ENCODE measurements around the gene CCDC150. TPM values are rescaled to one million over a fixed set of nuclear protein-coding genes. Genes with fewer than 3 reads are reported as not detected.

Gene CCDC150
- total and polyA plus RNA-seq, 9 of the 15 experiments (the other 6 are each of a cell fraction or from before 2014, with no cell fraction given) = 4.4 to 23.1 (median 11.3) TPM

GRCh38 chr2:196590286-196590685, 49.2 kb upstream of the CCDC150 start:
- DNase-seq (ENCODE audit: extremely low read depth in 1 of 4, low spot score in 3 of 4) (no peak), FAIRE-seq (no peak), ATAC-seq (no peak)
- Histone ChIP-seq H3K4me2 (ENCODE audit: insufficient read depth, low read length) (no peak overlapping the region), H3K9me3 (replicated peaks; ENCODE audit: control insufficient read depth, insufficient read depth, low read depth, low read length) (no peaks in the 10 kb centered on the region), H3K4me3 (no peak overlapping the region), H3K9ac (ENCODE audit: insufficient read depth in 1 of 2, low read depth in 2 of 2, low read length in 2 of 2) (no peak overlapping the region), H3K79me2 (ENCODE audit: control insufficient read depth, insufficient read depth, low read length) (no peaks in the 10 kb centered on the region), H3K9me1 (ENCODE audit: control insufficient read depth, insufficient read depth, low read length) (no peaks in the 10 kb centered on the region), H3K36me3 (ENCODE audit: control insufficient read depth, insufficient read depth, low read length) (no peaks in the 10 kb centered on the region), H3K27ac (ENCODE audit: extremely low read depth, low read depth, low read length) (no peak overlapping the region), H3K27me3 (ENCODE audit: control insufficient read depth in 2 of 2, insufficient read depth in 2 of 2, low read length in 2 of 2) (peaks cover 11 to 26% of the 10 kb centered on the region in 2 experiments), H4K20me1 (replicated peaks; ENCODE audit: control insufficient read depth, insufficient read depth, low read length) (no peaks in the 10 kb centered on the region), H3K4me1 (replicated peaks in 1 of 2; ENCODE audit: control insufficient read depth in 2 of 2, insufficient read depth in 2 of 2, low read length in 2 of 2) (peaks cover 0 to 15% of the 10 kb centered on the region in 2 experiments; a peak in 2 of 5 replicates), H2AFZ (ENCODE audit: low read depth, low read length) (no peak overlapping the region)
- WGBS (ENCODE audit: insufficient coverage, low coverage, missing lambda C conversion rate) = 0% methylated on average over 1 of the region's 1 CpG
- ChIA-PET POLR2A (interaction anchor here (1.4 kb wide), 1 partner anchor 12 kb away, joined by 3 read pairs; no protein-coding TSS in a partner anchor), CTCF (ENCODE audit: low intra/inter-chr PET ratio) (no interaction called here)
- no TSS peak for BruUV-seq (replicated peaks)
- intact Hi-C loops (cut with micrococcal nuclease) = no loop called here
- in situ Hi-C loops (cut with MboI) = no loop called here
- no peak for TF ChIP-seq TEAD1 (CRISPR knock-in tag; IDR thresholded peaks at IDR 0.05)
- TF ChIP-seq, protein P1, sequence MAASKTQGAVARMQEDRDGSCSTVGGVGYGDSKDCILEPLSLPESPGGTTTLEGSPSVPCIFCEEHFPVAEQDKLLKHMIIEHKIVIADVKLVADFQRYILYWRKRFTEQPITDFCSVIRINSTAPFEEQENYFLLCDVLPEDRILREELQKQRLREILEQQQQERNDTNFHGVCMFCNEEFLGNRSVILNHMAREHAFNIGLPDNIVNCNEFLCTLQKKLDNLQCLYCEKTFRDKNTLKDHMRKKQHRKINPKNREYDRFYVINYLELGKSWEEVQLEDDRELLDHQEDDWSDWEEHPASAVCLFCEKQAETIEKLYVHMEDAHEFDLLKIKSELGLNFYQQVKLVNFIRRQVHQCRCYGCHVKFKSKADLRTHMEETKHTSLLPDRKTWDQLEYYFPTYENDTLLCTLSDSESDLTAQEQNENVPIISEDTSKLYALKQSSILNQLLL (CRISPR knock-in tag; IDR thresholded peaks at IDR 0.05; ENCODE audit: borderline replicate concordance) = no peak
- TF ChIP-seq, protein P2, sequence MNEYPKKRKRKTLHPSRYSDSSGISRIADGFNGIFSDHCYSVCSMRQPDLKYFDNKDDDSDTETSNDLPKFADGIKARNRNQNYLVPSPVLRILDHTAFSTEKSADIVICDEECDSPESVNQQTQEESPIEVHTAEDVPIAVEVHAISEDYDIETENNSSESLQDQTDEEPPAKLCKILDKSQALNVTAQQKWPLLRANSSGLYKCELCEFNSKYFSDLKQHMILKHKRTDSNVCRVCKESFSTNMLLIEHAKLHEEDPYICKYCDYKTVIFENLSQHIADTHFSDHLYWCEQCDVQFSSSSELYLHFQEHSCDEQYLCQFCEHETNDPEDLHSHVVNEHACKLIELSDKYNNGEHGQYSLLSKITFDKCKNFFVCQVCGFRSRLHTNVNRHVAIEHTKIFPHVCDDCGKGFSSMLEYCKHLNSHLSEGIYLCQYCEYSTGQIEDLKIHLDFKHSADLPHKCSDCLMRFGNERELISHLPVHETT (CRISPR knock-in tag; conservative IDR thresholded peaks at IDR 0.05 in 1 of 2, IDR thresholded peaks at IDR 0.05 in 1 of 2) = no peak
- no peak for TF ChIP-seq RCOR1 (IDR thresholded peaks at IDR 0.05; ENCODE audit: borderline replicate concordance in 1 of 2, low read depth in 2 of 2, low read length in 2 of 2)
- TF ChIP-seq JUN (IDR thresholded peaks at IDR 0.05; ENCODE audit: borderline replicate concordance, low read depth, low read length) = no peak
- TF ChIP-seq JUN (CRISPR knock-in tag; IDR thresholded peaks at IDR 0.05; ENCODE audit: borderline replicate concordance) = no peak
- no peak for TF ChIP-seq ZNF398 (CRISPR knock-in tag; IDR thresholded peaks at IDR 0.05)
- TF ChIP-seq BMI1 (IDR thresholded peaks at IDR 0.05; ENCODE audit: low read length) = no peak
- no peak for TF ChIP-seq TAF1 (IDR thresholded peaks at IDR 0.05; ENCODE audit: control insufficient read depth, extremely low read depth, insufficient read depth, low read length, severe bottlenecking)
- no peak for TF ChIP-seq ZNF551 (CRISPR knock-in tag; IDR thresholded peaks at IDR 0.05)
- TF ChIP-seq ZNF75A (CRISPR knock-in tag; IDR thresholded peaks at IDR 0.05) = no peak
- TF ChIP-seq BRD9 (IDR thresholded peaks at IDR 0.05; ENCODE audit: low read depth, partially characterized antibody) = no peak
- no peak for TF ChIP-seq ZNF561 (CRISPR knock-in tag; conservative IDR thresholded peaks at IDR 0.05)
- no peak for TF ChIP-seq E2F1 (CRISPR knock-in tag; IDR thresholded peaks at IDR 0.05)
- TF ChIP-seq ZNF668 (CRISPR knock-in tag; IDR thresholded peaks at IDR 0.05) = no peak

Data from K562 (cell line).